AG08396 (cell line): Measurements from ENCODE around the gene PUM2.

ENCODE experiments used
- DNase-seq: peaks from one replicate; pipeline ENCODE4 v3.0.0; 2012; ENCODE audit warnings: low spot score, mixed read lengths

PUM2 gene

GRCh38 chr2:20348542-20348941, 2.1 kb downstream of the PUM2 start:
- DNase-seq, result no peak

- DNase-seq, result peak; percentile 39
These were observed 3.9 kb downstream of the PUM2 start for GRCh38 chr2:20346565-20347381.

- no peak for DNase-seq
These were observed 7.5 kb downstream of the PUM2 start for GRCh38 chr2:20343128-20343527.

GRCh38 chr2:20339012-20339411, 11.6 kb downstream of the PUM2 start:
- no peak for DNase-seq

GRCh38 chr2:20334605-20335203, 15.9 kb downstream of the PUM2 start:
- no peak for DNase-seq

- DNase-seq, result no peak
These were observed 16.9 kb downstream of the PUM2 start for GRCh38 chr2:20333738-20334137.

- DNase-seq, result no peak
These were observed 20.5 kb downstream of the PUM2 start for GRCh38 chr2:20330192-20330591.

- DNase-seq, result no peak
These were observed 23.3 kb downstream of the PUM2 start for GRCh38 chr2:20327370-20327769.

GRCh38 chr2:20326163-20326780, 24.4 kb downstream of the PUM2 start:
- DNase-seq, result peak; percentile 60

- no peak for DNase-seq
These were observed 27.9 kb downstream of the PUM2 start for GRCh38 chr2:20322527-20323300.

GRCh38 chr2:20317690-20318089, 33.0 kb downstream of the PUM2 start:
- no peak for DNase-seq

GRCh38 chr2:20317197-20317596, 33.4 kb downstream of the PUM2 start:
- DNase-seq, result no peak

- no peak for DNase-seq
These were observed 35.8 kb downstream of the PUM2 start for GRCh38 chr2:20314562-20315501.

GRCh38 chr2:20313659-20314058, 37.0 kb downstream of the PUM2 start:
- DNase-seq, result no peak

GRCh38 chr2:20309001-20309400, 41.6 kb downstream of the PUM2 start:
- DNase-seq, result no peak

- no peak for DNase-seq
These were observed 43.3 kb downstream of the PUM2 start for GRCh38 chr2:20307311-20307710.

- peak; percentile 10 for DNase-seq
These were observed 46.2 kb downstream of the PUM2 start for GRCh38 chr2:20304411-20304810.

- DNase-seq, result no peak
These were observed 46.7 kb downstream of the PUM2 start for GRCh38 chr2:20303966-20304365.

GRCh38 chr2:20302019-20302418, 48.6 kb downstream of the PUM2 start:
- DNase-seq, result no peak

- no peak for DNase-seq
These were observed 50.0 kb downstream of the PUM2 start for GRCh38 chr2:20300656-20301055.

GRCh38 chr2:20299113-20299512, 51.5 kb downstream of the PUM2 start:
- no peak for DNase-seq
